NB4 (cell line): ENCODE results near the gene CCRL2.

Experiments used
- CTCF ChIP-seq: IDR thresholded peaks from one replicate; pipeline ENCODE4 v1.5.1; 2012; ENCODE audit warnings: low read depth, low read length
- POLR2A ChIP-seq: IDR thresholded peaks from 2 replicates; pipeline ENCODE4 v1.6.1; 2011; ENCODE audit warnings: mild to moderate bottlenecking; ENCODE audit not compliant: insufficient read length; ENCODE audit errors: extremely low read depth

- TF ChIP-seq POLR2A (no peak), CTCF (no peak)
These were observed 46.2 kb upstream of the CCRL2 start for GRCh38 chr3:46360907-46361306.
